Ishikawa (cell line): ENCODE measurements around the gene MAP4K4.

Experiments used
- CEBPB ChIP-seq: IDR thresholded peaks from 2 replicates; pipeline ENCODE4 v1.6.1; 2012
- CREB1 ChIP-seq: IDR thresholded peaks from 2 replicates; pipeline ENCODE4 v1.6.1; 2012; ENCODE audit warnings: low read depth
- EGR1 ChIP-seq: IDR thresholded peaks from 2 replicates; pipeline ENCODE4 v1.6.1; 2012
- EP300 ChIP-seq: IDR thresholded peaks from 2 replicates; pipeline ENCODE4 v1.6.1; 2012; ENCODE audit warnings: borderline replicate concordance
- FOXM1 ChIP-seq: IDR thresholded peaks from 2 replicates; pipeline ENCODE4 v1.6.1; 2012; ENCODE audit warnings: low read depth, borderline replicate concordance
- NFIC ChIP-seq: IDR thresholded peaks from 2 replicates; pipeline ENCODE4 v1.6.1; 2012
- RAD21 ChIP-seq: IDR thresholded peaks from 2 replicates; pipeline ENCODE4 v1.6.1; 2012; ENCODE audit warnings: low read depth
- TAF1 ChIP-seq: IDR thresholded peaks from 2 replicates; pipeline ENCODE4 v1.6.1; 2012; ENCODE audit warnings: low read depth, mild to moderate bottlenecking
- TCF12 ChIP-seq: IDR thresholded peaks from 2 replicates; pipeline ENCODE4 v1.6.1; 2012; ENCODE audit warnings: low read depth
- TEAD4 ChIP-seq: IDR thresholded peaks from 2 replicates; pipeline ENCODE4 v1.6.1; 2012
- YY1 ChIP-seq: IDR thresholded peaks from 2 replicates; pipeline ENCODE4 v1.6.1; 2012; ENCODE audit warnings: low read depth
- ZBTB7A ChIP-seq: IDR thresholded peaks from 2 replicates; pipeline ENCODE4 v1.6.1; 2012; ENCODE audit warnings: low read depth
- TF ChIP-seq, protein P1 (sequence below): IDR thresholded peaks from 2 replicates; pipeline ENCODE4 v1.6.1; 2012; ENCODE audit warnings: low read depth, mild to moderate bottlenecking
- TF ChIP-seq, protein P2 (sequence below): IDR thresholded peaks from 2 replicates; pipeline ENCODE4 v1.6.1; 2012

DNA sequence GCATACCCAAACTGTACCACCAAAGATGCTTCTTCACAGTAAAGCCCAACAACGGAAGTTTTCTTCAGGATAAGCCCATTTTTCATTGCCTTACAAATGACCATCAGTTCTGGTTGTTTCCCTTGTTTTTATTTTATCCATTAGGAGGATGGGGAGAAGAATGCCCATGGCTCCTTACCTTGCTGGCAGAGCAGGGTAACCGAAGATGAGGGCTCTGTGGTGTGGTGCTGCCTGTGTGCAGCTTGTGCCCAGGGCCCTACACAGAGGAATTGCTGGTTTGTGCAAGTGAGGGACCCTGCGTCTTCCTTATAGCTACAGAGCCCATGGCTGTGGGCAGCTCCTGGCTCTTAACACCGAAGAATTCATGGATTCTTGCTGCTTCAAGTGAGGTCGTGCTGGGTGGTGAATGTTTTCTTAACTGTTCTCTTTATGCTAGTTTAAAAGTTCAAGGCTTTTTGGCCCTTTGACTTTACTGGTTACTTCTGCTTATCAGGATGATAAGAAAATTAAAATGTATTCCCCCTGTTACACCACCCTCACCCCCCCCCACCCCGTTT is 110.6 kb downstream of the MAP4K4 start:
- TF ChIP-seq, protein P1, sequence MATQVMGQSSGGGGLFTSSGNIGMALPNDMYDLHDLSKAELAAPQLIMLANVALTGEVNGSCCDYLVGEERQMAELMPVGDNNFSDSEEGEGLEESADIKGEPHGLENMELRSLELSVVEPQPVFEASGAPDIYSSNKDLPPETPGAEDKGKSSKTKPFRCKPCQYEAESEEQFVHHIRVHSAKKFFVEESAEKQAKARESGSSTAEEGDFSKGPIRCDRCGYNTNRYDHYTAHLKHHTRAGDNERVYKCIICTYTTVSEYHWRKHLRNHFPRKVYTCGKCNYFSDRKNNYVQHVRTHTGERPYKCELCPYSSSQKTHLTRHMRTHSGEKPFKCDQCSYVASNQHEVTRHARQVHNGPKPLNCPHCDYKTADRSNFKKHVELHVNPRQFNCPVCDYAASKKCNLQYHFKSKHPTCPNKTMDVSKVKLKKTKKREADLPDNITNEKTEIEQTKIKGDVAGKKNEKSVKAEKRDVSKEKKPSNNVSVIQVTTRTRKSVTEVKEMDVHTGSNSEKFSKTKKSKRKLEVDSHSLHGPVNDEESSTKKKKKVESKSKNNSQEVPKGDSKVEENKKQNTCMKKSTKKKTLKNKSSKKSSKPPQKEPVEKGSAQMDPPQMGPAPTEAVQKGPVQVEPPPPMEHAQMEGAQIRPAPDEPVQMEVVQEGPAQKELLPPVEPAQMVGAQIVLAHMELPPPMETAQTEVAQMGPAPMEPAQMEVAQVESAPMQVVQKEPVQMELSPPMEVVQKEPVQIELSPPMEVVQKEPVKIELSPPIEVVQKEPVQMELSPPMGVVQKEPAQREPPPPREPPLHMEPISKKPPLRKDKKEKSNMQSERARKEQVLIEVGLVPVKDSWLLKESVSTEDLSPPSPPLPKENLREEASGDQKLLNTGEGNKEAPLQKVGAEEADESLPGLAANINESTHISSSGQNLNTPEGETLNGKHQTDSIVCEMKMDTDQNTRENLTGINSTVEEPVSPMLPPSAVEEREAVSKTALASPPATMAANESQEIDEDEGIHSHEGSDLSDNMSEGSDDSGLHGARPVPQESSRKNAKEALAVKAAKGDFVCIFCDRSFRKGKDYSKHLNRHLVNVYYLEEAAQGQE = no peak
- TF ChIP-seq YY1 (no peak), FOXM1 (no peak), TCF12 (no peak), EP300 (no peak), TAF1 (no peak), RAD21 (no peak), CREB1 (no peak), NFIC (no peak), EGR1 (no peak), CEBPB (no peak), ZBTB7A (no peak), TEAD4 (no peak)
- TF ChIP-seq, protein P2, sequence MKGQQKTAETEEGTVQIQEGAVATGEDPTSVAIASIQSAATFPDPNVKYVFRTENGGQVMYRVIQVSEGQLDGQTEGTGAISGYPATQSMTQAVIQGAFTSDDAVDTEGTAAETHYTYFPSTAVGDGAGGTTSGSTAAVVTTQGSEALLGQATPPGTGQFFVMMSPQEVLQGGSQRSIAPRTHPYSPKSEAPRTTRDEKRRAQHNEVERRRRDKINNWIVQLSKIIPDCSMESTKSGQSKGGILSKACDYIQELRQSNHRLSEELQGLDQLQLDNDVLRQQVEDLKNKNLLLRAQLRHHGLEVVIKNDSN = no peak
